CD4-positive, CD25-positive, alpha-beta regulatory T cell (primary cell): ENCODE results near the gene ASIC2. TPM values are rescaled to one million over a fixed set of nuclear protein-coding genes. Genes with fewer than 3 reads are reported as not detected.

ENCODE experiments used
- ATAC-seq, 2 donors: fragments of 150-1000 bp; cut with Tn5 transposase; one replicate each; pipeline ENCODE4 v1.10.0; 2021; ENCODE audit warnings: low read depth in 2 of 2, moderate number of reproducible peaks in 2 of 2, moderate library complexity in 1 of 2
- DNase-seq, 3 donors: peaks; one replicate each; pipeline versions ENCODE4 v3.0.0 to v3.0.0-alpha.2; 2012 to 2022; ENCODE audit warnings: mixed read lengths in 1 of 3
- H3K27ac ChIP-seq: one replicate; pipeline ENCODE4 v1.7.0; 2013; ENCODE audit warnings: mild to moderate bottlenecking, low read length; ENCODE audit not compliant: insufficient read depth, poor library complexity, severe bottlenecking
- H3K27me3 ChIP-seq: one replicate; pipeline ENCODE4 v1.7.0; 2013; ENCODE audit warnings: low read length; ENCODE audit not compliant: control insufficient read depth, insufficient read depth
- H3K36me3 ChIP-seq: one replicate; pipeline ENCODE4 v1.7.0; 2013; ENCODE audit warnings: mild to moderate bottlenecking, low read length, moderate library complexity; ENCODE audit not compliant: control insufficient read depth, insufficient read depth
- H3K4me1 ChIP-seq: 2 replicates; pipeline ENCODE4 v1.7.0; 2013; ENCODE audit warnings: mild to moderate bottlenecking, low read length; ENCODE audit not compliant: insufficient read depth, control insufficient read depth, poor library complexity, severe bottlenecking
- H3K4me3 ChIP-seq: one replicate; pipeline ENCODE4 v1.7.0; 2013; ENCODE audit warnings: low read depth, mild to moderate bottlenecking, low read length, moderate library complexity
- H3K9me3 ChIP-seq, 2 experiments: 1 replicate in 1 of 2; 2 replicates in 1 of 2; pipeline ENCODE4 v1.7.0; 2013; ENCODE audit warnings: low read length in 2 of 2, mild to moderate bottlenecking in 1 of 2, moderate library complexity in 1 of 2; ENCODE audit not compliant: control insufficient read depth in 2 of 2
- H3K27ac Mint-ChIP-seq, 3 donors: one replicate each; pipeline ENCODE4 v1.8.0; 2020 to 2022; ENCODE audit warnings: mild to moderate bottlenecking in 3 of 3, mixed read lengths in 3 of 3, moderate library complexity in 2 of 3
- H3K27me3 Mint-ChIP-seq: one replicate; pipeline ENCODE4 v1.8.0; 2022; ENCODE audit warnings: mild to moderate bottlenecking, mixed read lengths
- H3K36me3 Mint-ChIP-seq: one replicate; pipeline ENCODE4 v1.8.0; 2020; ENCODE audit warnings: mixed read lengths
- H3K4me1 Mint-ChIP-seq, 4 donors: one replicate each; pipeline ENCODE4 v1.8.0; 2020 to 2022; ENCODE audit warnings: mixed read lengths in 4 of 4, mild to moderate bottlenecking in 1 of 4
- H3K4me3 Mint-ChIP-seq, 4 donors: one replicate each; pipeline ENCODE4 v1.8.0; 2020 to 2022; ENCODE audit warnings: mild to moderate bottlenecking in 4 of 4, mixed read lengths in 4 of 4, moderate library complexity in 3 of 4
- H3K9me3 Mint-ChIP-seq, 7 donors: one replicate each; pipeline ENCODE4 v1.8.0; 2020 to 2022; ENCODE audit warnings: mixed read lengths in 7 of 7, mild to moderate bottlenecking in 3 of 7, moderate library complexity in 2 of 7
- polyA plus RNA-seq, 4 donors: library from polyadenylated mRNA; unstranded; fragments of 300-500 nt; fragmentation: Illumina TruSeq; gene quantifications; one replicate each; pipeline ENCODE4 v1.2.3, GENCODE V29; 2021
- total RNA-seq: library from RNA; stranded (reverse); gene quantifications from one replicate; pipeline ENCODE4 v1.2.3, GENCODE V29; 2022

The ASIC2 gene
- total and polyA plus RNA-seq, 5 donors from 2014 or later = not detected

DNA sequence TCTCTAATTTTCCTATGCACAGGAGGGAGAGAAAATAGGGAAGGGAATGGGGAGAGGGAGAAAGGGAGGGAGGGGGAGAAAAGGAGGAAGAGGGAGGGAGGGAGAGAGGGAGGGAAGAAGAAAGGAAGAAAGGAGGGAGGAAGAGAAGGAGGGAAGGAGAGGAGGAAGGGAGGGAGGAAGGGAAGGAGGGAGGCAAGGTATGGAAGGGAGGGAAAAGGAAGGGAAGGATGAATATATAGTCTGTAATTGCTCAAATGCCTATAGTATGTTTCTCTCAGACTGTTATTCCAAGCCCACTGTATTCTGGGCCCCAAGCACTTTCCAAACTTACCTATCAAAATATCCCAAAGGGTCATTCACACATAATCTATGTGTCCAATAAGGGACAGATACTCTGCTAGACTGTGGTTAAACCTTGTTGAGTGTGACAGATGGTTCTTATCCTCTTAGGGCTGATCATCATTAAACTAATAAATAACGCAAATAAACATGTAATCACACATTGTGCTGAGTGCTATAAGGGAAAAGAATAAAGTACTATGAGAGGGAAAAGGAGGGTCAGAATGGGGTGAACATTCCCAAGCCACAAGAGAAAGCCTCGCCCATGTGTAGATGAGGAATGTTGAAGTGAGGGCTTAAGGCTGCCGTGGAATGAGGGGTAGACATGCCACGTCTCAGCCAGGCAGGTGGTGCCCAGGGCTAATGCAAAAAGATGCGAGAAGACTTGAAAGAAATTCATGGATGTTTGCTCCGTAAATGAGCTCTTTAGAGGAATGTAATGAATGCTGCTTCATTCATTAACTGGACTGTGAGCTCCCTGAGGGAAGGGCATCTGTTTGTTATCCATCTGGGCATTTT is 30.6 kb downstream of the ASIC2 start:
- no peaks in the 10 kb centered on the region for H3K36me3 Mint-ChIP-seq
- Histone ChIP-seq H3K4me3 (no peak overlapping the region), H3K27me3 (peaks cover 2% of the 10 kb centered on the region), H3K4me1 (no peaks in the 10 kb centered on the region), H3K9me3 (no peaks in the 10 kb centered on the region), H3K27ac (no peak overlapping the region), H3K36me3 (no peaks in the 10 kb centered on the region)
- no peak overlapping the region for H3K4me3 Mint-ChIP-seq
- H3K9me3 Mint-ChIP-seq = peaks cover 0 to 3% (median 0%) of the 10 kb centered on the region in 7 donors
- H3K27ac Mint-ChIP-seq = no peak overlapping the region
- H3K27me3 Mint-ChIP-seq = peaks cover 4% of the 10 kb centered on the region
- ATAC-seq (no peak), DNase-seq (no peak)
- H3K4me1 Mint-ChIP-seq = no peaks in the 10 kb centered on the region

DNA sequence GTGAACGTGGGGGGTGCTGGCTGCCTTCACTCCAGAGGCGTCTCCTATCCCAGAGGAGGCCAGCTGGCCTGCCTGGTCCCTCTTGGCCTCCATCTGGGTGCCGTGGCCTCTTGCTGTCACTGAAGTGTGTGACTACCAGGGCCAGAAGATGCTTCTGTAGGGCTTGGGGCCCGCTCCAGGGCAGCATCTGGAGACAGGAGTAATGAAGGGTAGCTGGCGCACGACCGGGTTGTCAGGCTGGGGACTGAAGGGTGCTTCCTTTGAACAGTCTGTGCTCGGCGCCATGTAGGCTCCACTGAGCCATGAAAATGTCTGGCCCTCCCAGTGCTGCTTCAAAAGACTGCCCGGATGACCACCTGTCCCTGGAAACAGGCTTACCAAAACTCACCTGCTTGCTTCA is 31.3 kb downstream of the ASIC2 start:
- Mint-ChIP-seq H3K4me1 (no peaks in the 10 kb centered on the region), H3K9me3 (peaks cover 0 to 3% (median 0%) of the 10 kb centered on the region in 7 donors), H3K4me3 (no peak overlapping the region), H3K27ac (no peak overlapping the region), H3K27me3 (peaks cover 4% of the 10 kb centered on the region), H3K36me3 (no peaks in the 10 kb centered on the region)
- Histone ChIP-seq H3K4me1 (no peaks in the 10 kb centered on the region), H3K27me3 (peaks cover 2% of the 10 kb centered on the region), H3K4me3 (no peak overlapping the region), H3K36me3 (no peaks in the 10 kb centered on the region), H3K9me3 (no peaks in the 10 kb centered on the region), H3K27ac (no peak overlapping the region)
- ATAC-seq = no peak
- DNase-seq = no peak

DNA sequence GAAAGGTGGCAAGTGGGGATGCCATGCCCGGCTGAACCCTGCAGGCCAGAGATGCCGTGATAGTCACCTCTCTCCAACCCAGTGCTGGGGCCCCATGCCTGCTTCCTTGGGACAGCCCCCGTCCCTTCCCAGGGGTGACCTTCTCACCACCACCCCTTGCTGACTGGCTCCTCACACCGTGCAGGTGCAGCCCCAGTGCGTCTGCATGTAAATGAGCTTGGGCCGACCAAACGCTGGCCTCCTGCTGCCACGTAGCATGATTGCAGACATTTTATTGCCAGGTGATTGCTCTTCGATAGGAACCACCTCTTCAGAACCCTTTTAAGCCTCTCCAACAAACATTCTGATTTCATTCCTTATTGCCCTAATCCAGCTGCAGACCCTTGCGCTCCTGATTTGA is 32.5 kb downstream of the ASIC2 start:
- H3K4me3 ChIP-seq = no peak overlapping the region
- H3K9me3 ChIP-seq = no peaks in the 10 kb centered on the region
- ATAC-seq (no peak), DNase-seq (no peak)
- peaks cover 2% of the 10 kb centered on the region for H3K27me3 ChIP-seq
- no peaks in the 10 kb centered on the region for H3K4me1 ChIP-seq
- Mint-ChIP-seq H3K27ac (no peak overlapping the region), H3K4me3 (no peak overlapping the region), H3K27me3 (peaks cover under 1% of the 10 kb centered on the region), H3K36me3 (no peaks in the 10 kb centered on the region), H3K9me3 (no peaks in the 10 kb centered on the region), H3K4me1 (no peaks in the 10 kb centered on the region)
- H3K36me3 ChIP-seq = no peaks in the 10 kb centered on the region
- no peak overlapping the region for H3K27ac ChIP-seq

DNA sequence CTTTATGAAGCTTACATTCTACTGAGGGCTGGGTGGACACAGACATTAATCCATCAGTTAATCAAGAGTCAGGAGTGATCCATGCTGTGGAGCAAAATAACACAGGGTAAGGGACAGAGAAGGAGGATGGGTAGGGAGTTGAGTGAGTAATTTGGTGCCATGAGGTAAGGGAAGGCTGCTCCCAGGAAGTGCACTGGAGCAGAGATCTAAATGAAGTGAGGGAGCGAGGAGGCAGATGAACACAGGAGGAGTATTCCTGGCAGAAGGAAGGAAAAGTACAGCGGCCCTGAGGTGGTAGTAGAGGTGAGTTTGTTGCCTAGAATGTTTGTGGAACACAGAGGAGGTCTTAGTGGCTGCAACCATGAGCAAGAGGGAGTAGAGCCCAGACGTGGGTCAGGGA is 34.8 kb downstream of the ASIC2 start:
- H3K4me1 Mint-ChIP-seq = no peaks in the 10 kb centered on the region
- H3K27ac Mint-ChIP-seq = no peak overlapping the region
- Histone ChIP-seq H3K36me3 (no peaks in the 10 kb centered on the region), H3K4me1 (no peaks in the 10 kb centered on the region), H3K27me3 (peaks cover 2% of the 10 kb centered on the region), H3K4me3 (no peak overlapping the region), H3K9me3 (no peaks in the 10 kb centered on the region), H3K27ac (no peak overlapping the region)
- no peak for ATAC-seq
- H3K36me3 Mint-ChIP-seq = no peaks in the 10 kb centered on the region
- H3K4me3 Mint-ChIP-seq = no peak overlapping the region
- no peaks in the 10 kb centered on the region for H3K27me3 Mint-ChIP-seq
- DNase-seq = no peak
- H3K9me3 Mint-ChIP-seq = no peaks in the 10 kb centered on the region

DNA sequence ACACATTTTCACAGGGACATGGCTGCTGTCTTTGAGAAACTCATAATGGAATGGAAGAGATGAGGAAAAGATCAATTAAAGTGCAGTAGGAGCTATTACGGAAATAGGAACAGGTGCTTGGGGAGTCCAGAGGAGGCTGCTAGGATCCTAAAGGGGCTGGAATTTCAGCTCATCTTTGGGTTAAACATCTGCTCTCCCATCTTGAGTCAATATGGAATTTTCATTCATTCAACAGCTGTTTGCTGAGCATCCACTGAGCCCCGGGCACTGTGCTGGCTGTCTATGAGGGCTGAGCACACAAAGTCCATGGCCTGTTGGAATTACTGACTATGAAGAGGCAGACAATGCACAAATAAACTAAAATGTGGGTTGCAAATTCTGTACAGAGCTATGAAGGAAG is 47.9 kb downstream of the ASIC2 start:
- DNase-seq (no peak), ATAC-seq (no peak)
- Mint-ChIP-seq H3K4me1 (no peaks in the 10 kb centered on the region), H3K27me3 (no peaks in the 10 kb centered on the region), H3K9me3 (peaks cover 0 to 3% (median 0%) of the 10 kb centered on the region in 7 donors), H3K36me3 (no peaks in the 10 kb centered on the region), H3K4me3 (no peak overlapping the region), H3K27ac (no peak overlapping the region)
- H3K4me1 ChIP-seq = no peaks in the 10 kb centered on the region
- H3K27ac ChIP-seq = no peak overlapping the region
- H3K4me3 ChIP-seq = no peak overlapping the region
- no peaks in the 10 kb centered on the region for H3K9me3 ChIP-seq
- no peaks in the 10 kb centered on the region for H3K27me3 ChIP-seq
- no peaks in the 10 kb centered on the region for H3K36me3 ChIP-seq

DNA sequence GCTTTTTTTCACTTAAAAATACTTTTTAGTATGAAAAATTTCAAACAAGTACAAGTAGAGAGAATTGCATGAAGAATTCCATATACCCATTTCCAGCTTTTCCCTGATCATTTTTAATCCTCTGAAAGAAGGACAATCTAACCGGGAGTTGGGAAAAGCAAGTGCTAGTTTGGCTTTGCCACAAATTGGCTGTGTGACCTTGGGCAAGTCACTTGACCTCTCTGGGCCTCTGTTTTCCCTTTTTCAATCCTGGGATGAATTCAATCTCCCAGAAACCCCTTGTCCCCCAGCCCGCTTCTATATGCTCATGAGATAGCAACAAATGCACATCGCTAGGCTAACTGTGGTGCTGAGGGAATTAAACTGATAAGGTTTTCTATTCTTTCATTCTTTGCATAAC is 49.4 kb downstream of the ASIC2 start:
- H3K27ac Mint-ChIP-seq = no peak overlapping the region
- no peaks in the 10 kb centered on the region for H3K4me1 Mint-ChIP-seq
- Histone ChIP-seq H3K9me3 (no peaks in the 10 kb centered on the region), H3K27ac (no peak overlapping the region), H3K27me3 (no peaks in the 10 kb centered on the region), H3K36me3 (no peaks in the 10 kb centered on the region), H3K4me1 (no peaks in the 10 kb centered on the region), H3K4me3 (no peak overlapping the region)
- no peaks in the 10 kb centered on the region for H3K27me3 Mint-ChIP-seq
- H3K9me3 Mint-ChIP-seq = peaks cover 0 to 1% (median 0%) of the 10 kb centered on the region in 7 donors
- ATAC-seq (no peak), DNase-seq (no peak)
- no peak overlapping the region for H3K4me3 Mint-ChIP-seq
- no peaks in the 10 kb centered on the region for H3K36me3 Mint-ChIP-seq

DNA sequence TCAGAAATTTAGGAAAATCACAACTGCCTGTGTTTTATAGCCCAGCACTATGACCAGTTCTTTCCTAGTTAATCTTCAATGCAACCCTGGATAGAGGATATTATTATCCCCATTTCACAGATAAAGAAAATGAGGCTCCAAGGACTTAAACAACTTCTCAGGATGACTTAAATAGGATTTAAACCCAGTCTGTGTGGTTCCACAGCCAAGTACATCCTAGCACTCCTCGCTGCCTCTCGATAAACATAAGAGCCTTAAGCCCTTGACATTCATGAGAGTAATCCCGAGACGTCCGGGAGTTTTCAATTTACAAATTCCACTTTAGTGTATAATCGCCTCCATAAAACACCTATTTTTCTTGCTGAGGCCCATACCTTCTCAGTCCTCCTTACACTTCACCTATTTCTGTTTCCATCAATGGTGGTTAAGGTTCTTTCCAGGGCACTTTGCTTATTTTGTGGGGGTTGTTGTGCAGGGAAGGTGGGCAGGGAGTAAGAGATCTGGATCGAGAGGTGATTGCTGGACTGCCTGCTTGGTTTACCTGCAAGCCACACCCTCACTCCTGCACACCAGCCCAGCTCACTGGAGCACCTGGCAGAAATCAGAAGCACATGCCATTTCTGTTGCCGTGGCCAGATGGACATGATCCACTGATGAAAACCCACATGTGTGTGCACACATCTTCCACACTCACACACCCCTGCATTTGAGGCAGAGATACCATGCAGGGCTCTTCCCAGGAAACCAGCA is 50.5 kb downstream of the ASIC2 start:
- H3K4me1 ChIP-seq = no peaks in the 10 kb centered on the region
- no peaks in the 10 kb centered on the region for H3K27me3 ChIP-seq
- Mint-ChIP-seq H3K36me3 (no peaks in the 10 kb centered on the region), H3K4me3 (no peak overlapping the region), H3K27ac (no peak overlapping the region), H3K4me1 (no peaks in the 10 kb centered on the region), H3K27me3 (no peaks in the 10 kb centered on the region), H3K9me3 (peaks cover 0 to 1% (median 0%) of the 10 kb centered on the region in 7 donors)
- no peak overlapping the region for H3K27ac ChIP-seq
- H3K9me3 ChIP-seq = no peaks in the 10 kb centered on the region
- no peak for ATAC-seq
- H3K36me3 ChIP-seq = no peaks in the 10 kb centered on the region
- no peak overlapping the region for H3K4me3 ChIP-seq
- DNase-seq = no peak
